ENCODE data around the gene PLCD1. TPM values are rescaled to one million over a fixed set of nuclear protein-coding genes. Genes with fewer than 3 reads are reported as not detected.

The PLCD1 gene
- total RNA-seq, 1 experiment from 2014 or later = 13.5 TPM

GRCh38 chr3:38028621-38029361 is 651 bp downstream of the PLCD1 start:
- no peaks in the 10 kb centered on the region for H3K27me3 ChIP-seq (ENCODE audit: insufficient read depth, low read depth)
- H3K79me2 ChIP-seq (ENCODE audit: low read depth) = no peaks in the 10 kb centered on the region
- POLR2A ChIA-PET (ENCODE audit: unreplicated experiment) = interaction anchor here (0.6 kb wide), 2 partner anchors 74 to 182 kb away, joined by 3 to 5 read pairs; no protein-coding TSS in a partner anchor
- H3K36me3 ChIP-seq (ENCODE audit: low read depth) = no peaks in the 10 kb centered on the region
- H3K27ac ChIP-seq = no peak overlapping the region
- no peak for DNase-seq
- no TSS peak for BruUV-seq (replicated peaks)
- intact Hi-C loops (cut with micrococcal nuclease; ENCODE audit: unreplicated experiment) = no loop called here
- TF ChIP-seq, protein P1, sequence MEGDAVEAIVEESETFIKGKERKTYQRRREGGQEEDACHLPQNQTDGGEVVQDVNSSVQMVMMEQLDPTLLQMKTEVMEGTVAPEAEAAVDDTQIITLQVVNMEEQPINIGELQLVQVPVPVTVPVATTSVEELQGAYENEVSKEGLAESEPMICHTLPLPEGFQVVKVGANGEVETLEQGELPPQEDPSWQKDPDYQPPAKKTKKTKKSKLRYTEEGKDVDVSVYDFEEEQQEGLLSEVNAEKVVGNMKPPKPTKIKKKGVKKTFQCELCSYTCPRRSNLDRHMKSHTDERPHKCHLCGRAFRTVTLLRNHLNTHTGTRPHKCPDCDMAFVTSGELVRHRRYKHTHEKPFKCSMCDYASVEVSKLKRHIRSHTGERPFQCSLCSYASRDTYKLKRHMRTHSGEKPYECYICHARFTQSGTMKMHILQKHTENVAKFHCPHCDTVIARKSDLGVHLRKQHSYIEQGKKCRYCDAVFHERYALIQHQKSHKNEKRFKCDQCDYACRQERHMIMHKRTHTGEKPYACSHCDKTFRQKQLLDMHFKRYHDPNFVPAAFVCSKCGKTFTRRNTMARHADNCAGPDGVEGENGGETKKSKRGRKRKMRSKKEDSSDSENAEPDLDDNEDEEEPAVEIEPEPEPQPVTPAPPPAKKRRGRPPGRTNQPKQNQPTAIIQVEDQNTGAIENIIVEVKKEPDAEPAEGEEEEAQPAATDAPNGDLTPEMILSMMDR (conservative IDR thresholded peaks at IDR 0.05) = no peak
- no peak for TF ChIP-seq EZH2 (IDR thresholded peaks at IDR 0.05; ENCODE audit: low read depth)
- H3K4me2 ChIP-seq = no peak overlapping the region
- no peaks in the 10 kb centered on the region for H3K9me2 ChIP-seq (ENCODE audit: insufficient read depth)
- no peak overlapping the region for H3K4me3 ChIP-seq
- no peaks in the 10 kb centered on the region for H4K20me1 ChIP-seq (ENCODE audit: insufficient read depth)
- H3F3A ChIP-seq (ENCODE audit: insufficient read depth, low read depth) = peaks cover 38% of the 10 kb centered on the region
- peaks cover 47% of the 10 kb centered on the region for H3K4me1 ChIP-seq (replicated peaks; ENCODE audit: insufficient read depth)
- H3K9me3 ChIP-seq (ENCODE audit: insufficient read depth, low read depth) = no peaks in the 10 kb centered on the region
- no peak overlapping the region for H2AFZ ChIP-seq
- CTCF ChIA-PET = no interaction called here

- Histone ChIP-seq H2AFZ (no peak overlapping the region), H3K79me2 (ENCODE audit: low read depth) (no peaks in the 10 kb centered on the region), H3F3A (ENCODE audit: insufficient read depth, low read depth) (peaks cover 38% of the 10 kb centered on the region), H3K9me3 (ENCODE audit: insufficient read depth, low read depth) (no peaks in the 10 kb centered on the region), H3K36me3 (ENCODE audit: low read depth) (no peaks in the 10 kb centered on the region), H3K9me2 (ENCODE audit: insufficient read depth) (no peaks in the 10 kb centered on the region), H3K27ac (no peak overlapping the region), H3K4me3 (no peak overlapping the region), H3K4me1 (replicated peaks; ENCODE audit: insufficient read depth) (peaks cover 47% of the 10 kb centered on the region), H3K27me3 (ENCODE audit: insufficient read depth, low read depth) (no peaks in the 10 kb centered on the region), H3K4me2 (no peak overlapping the region), H4K20me1 (ENCODE audit: insufficient read depth) (no peaks in the 10 kb centered on the region)
- peak in 1 of 2 experiments; percentile 8 for DNase-seq
- intact Hi-C loops (cut with micrococcal nuclease; ENCODE audit: unreplicated experiment) = loop anchor here (2.0 kb wide), 1 partner anchor 431 kb away; no protein-coding TSS in a partner anchor
- TF ChIP-seq EZH2 (IDR thresholded peaks at IDR 0.05; ENCODE audit: low read depth) = no peak
- TF ChIP-seq, protein P1 (conservative IDR thresholded peaks at IDR 0.05) = no peak
- BruUV-seq (replicated peaks) = no TSS peak
- CTCF ChIA-PET = no interaction called here
- POLR2A ChIA-PET (ENCODE audit: unreplicated experiment) = no interaction called here
These were observed 1.7 kb downstream of the PLCD1 start for GRCh38 chr3:38027466-38028465.

GRCh38 chr3:38026856-38027255 is 2.6 kb downstream of the PLCD1 start:
- no peak for DNase-seq

More at GRCh38 chr3:38026856-38027255, 2.6 kb downstream of the PLCD1 start:
- no TSS peak for BruUV-seq (replicated peaks)
- CTCF ChIA-PET = no interaction called here
- Histone ChIP-seq H4K20me1 (ENCODE audit: insufficient read depth) (no peaks in the 10 kb centered on the region), H2AFZ (no peak overlapping the region), H3K79me2 (ENCODE audit: low read depth) (no peaks in the 10 kb centered on the region), H3K9me3 (ENCODE audit: insufficient read depth, low read depth) (no peaks in the 10 kb centered on the region), H3K4me3 (no peak overlapping the region), H3F3A (ENCODE audit: insufficient read depth, low read depth) (peaks cover 36% of the 10 kb centered on the region), H3K27me3 (ENCODE audit: insufficient read depth, low read depth) (no peaks in the 10 kb centered on the region), H3K4me2 (no peak overlapping the region), H3K9me2 (ENCODE audit: insufficient read depth) (no peaks in the 10 kb centered on the region), H3K27ac (peak overlapping the region; percentile 76; the same call in 1 of the 2 replicates), H3K4me1 (replicated peaks; ENCODE audit: insufficient read depth) (peaks cover 44% of the 10 kb centered on the region), H3K36me3 (ENCODE audit: low read depth) (no peaks in the 10 kb centered on the region)
- TF ChIP-seq, protein P1 (conservative IDR thresholded peaks at IDR 0.05) = no peak
- TF ChIP-seq EZH2 (IDR thresholded peaks at IDR 0.05; ENCODE audit: low read depth) = no peak
- POLR2A ChIA-PET (ENCODE audit: unreplicated experiment) = no interaction called here
- intact Hi-C loops (cut with micrococcal nuclease; ENCODE audit: unreplicated experiment) = loop anchor here (2.0 kb wide), 1 partner anchor 432 kb away; no protein-coding TSS in a partner anchor
